Motor neuron (in vitro differentiated cells): ENCODE data around the gene CASP10. TPM values are rescaled to one million over a fixed set of nuclear protein-coding genes. Genes with fewer than 3 reads are reported as not detected.
A peak's percentile ranks its signal among the peaks of the same experiment; 100 is the strongest.

Experiments
- ATAC-seq, 8 experiments: fragments of 200-7000 bp; cut with Tn5 transposase; replicated peaks in 6 of 8; 2 replicates each; pipeline ENCODE4 v1.8.0; 2021; ENCODE audit warnings: mild to moderate bottlenecking in 8 of 8, moderate library complexity in 8 of 8
- H3K27ac ChIP-seq, 2 donors: fragments of 250-450 bp; sonication (Bioruptor Pico); 2 replicates each; pipeline ENCODE4 v1.9.0; 2021; ENCODE audit warnings: antibody characterized with exemption in 2 of 2, mild to moderate bottlenecking in 2 of 2, moderate library complexity in 1 of 2
- H3K4me1 ChIP-seq, 2 donors: fragments of 250-450 bp; sonication (Bioruptor Pico); replicated peaks in 1 of 2; 2 replicates each; pipeline ENCODE4 v1.6.1; 2021; ENCODE audit warnings: antibody characterized with exemption in 2 of 2, mild to moderate bottlenecking in 2 of 2, moderate library complexity in 1 of 2
- H3K4me3 ChIP-seq, 5 donors: fragments of 250-450 bp; sonication (Bioruptor Pico); 2 replicates each; pipeline ENCODE4 v1.9.0; 2021; ENCODE audit warnings: antibody characterized with exemption in 5 of 5, mild to moderate bottlenecking in 5 of 5, moderate library complexity in 4 of 5
- WGBS, 10 experiments: fragments of 450-650 bp; shearing (Covaris generic); methylation state at CpG; one replicate each; pipeline ENCODE4 v1.0.0; 2022; 5-methylcytosine and 5-hydroxymethylcytosine counted together
- in situ Hi-C, 9 experiments: fragments of 400-800 bp; cut with MboI; loops; one replicate each; pipeline ENCODE4 v1.15.0; 2021; ENCODE audit warnings: low sequenced_read_pairs in 9 of 9, low pct_unique_long_range_greater_than_20kb in 2 of 9; ENCODE audit not compliant: unreplicated experiment in 9 of 9
- total RNA-seq, 8 experiments: library from RNA; unstranded; fragments of 300-600 nt; gene quantifications; 2 replicates each; pipeline versions ENCODE4 v1.2.3 to v1.2.4, GENCODE V29; 2022

The CASP10 gene
- total RNA-seq, 8 experiments from 2014 or later, result 0.05 to 11.9 (median 0.58) TPM

DNA sequence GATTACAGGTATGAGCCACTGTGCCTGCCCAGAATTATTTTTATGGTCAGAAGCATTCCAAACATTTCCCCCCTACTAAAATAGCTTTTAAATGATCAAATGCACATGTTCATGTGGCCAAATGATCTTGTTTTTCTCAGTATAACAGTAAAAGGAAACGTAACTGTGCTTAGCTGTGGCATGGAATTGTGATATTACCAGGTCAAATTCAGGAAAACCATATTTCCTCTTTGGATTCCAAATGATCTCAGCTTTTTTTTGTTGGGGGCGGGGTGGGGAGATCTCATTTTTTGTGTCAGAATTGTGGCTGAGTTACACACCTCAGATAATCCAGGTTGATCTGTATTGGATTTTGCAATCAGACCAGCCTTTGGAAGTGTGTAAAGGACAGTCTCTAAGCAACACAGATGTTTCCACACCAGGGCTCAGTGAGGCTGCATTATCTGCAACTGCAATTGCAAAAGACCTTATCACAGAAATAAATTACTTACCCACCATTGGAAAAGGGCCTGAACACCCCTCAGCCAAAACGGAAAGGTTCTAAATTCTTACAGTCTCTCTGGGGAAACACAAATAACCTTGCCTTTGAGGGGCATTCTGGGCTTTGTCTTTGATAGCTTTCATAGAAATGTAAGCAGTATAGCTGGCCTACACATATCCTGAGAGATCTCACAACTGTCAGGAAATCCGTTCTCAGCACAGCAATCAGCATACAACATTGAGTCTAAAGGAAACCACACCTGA, 8.4 kb downstream of the CASP10 start:
- Histone ChIP-seq H3K4me3 (no peak overlapping the region), H3K4me1 (no peaks in the 10 kb centered on the region), H3K27ac (no peak overlapping the region)
- in situ Hi-C loops, result no loop called here
- peak in 3 of 8 experiments; percentile 16 to 30 (median 21) for ATAC-seq
- 29 to 72% (median 57%) methylated on average over 1 to 3 of the region's 4 CpGs; no CpG with 5 or more reads in 1 of the 10 experiments for WGBS, 10 experiments

GRCh38 chr2:201194097-201194496, 11.2 kb downstream of the CASP10 start:
- H3K27ac ChIP-seq, result no peak overlapping the region
- peak in 3 of 8 experiments; percentile 89 to 97 (median 95) for ATAC-seq
- no peaks in the 10 kb centered on the region for H3K4me1 ChIP-seq
- 0 to 100% (median 88%) methylated on average over 1 to 3 of the region's 3 CpGs; no CpG with 5 or more reads in 3 of the 10 experiments for WGBS, 10 experiments
- in situ Hi-C loops, result no loop called here
- no peak overlapping the region for H3K4me3 ChIP-seq

DNA sequence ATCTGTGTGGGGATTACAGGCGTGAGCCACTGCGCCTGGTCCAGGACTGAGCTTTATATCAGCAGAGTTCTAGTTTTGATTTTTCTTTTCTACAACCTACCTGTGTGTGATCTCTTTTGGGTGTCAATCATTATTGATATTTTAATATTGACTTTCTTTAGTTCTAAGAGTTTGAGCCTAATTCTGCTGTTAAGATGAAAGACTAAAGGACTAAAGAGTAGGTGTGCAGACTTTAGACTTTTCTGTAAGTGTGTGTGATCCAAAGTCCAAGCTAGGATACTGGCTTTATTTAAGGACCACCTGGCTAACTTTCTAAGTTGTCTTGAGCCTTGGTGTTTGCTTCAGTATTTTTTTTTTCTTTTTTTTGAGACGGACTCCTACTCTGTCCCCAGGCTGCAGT, 12.4 kb downstream of the CASP10 start:
- Histone ChIP-seq H3K27ac (no peak overlapping the region), H3K4me1 (no peaks in the 10 kb centered on the region), H3K4me3 (no peak overlapping the region)
- in situ Hi-C loops, result no loop called here
- ATAC-seq, result no peak
- WGBS, 10 experiments, result 38 to 100% (median 85%) methylated on average over 1 to 3 of the region's 3 CpGs; no CpG with 5 or more reads in 2 of the 10 experiments

- 49 to 100% (median 70%) methylated on average over 1 to 3 of the region's 3 CpGs; no CpG with 5 or more reads in 4 of the 10 experiments for WGBS, 10 experiments
- ATAC-seq, result no peak
- no peaks in the 10 kb centered on the region for H3K4me1 ChIP-seq
- in situ Hi-C loops, result no loop called here
- H3K4me3 ChIP-seq, result no peak overlapping the region
- no peak overlapping the region for H3K27ac ChIP-seq
Measured at GRCh38 chr2:201196003-201196402, 13.1 kb downstream of the CASP10 start.

DNA sequence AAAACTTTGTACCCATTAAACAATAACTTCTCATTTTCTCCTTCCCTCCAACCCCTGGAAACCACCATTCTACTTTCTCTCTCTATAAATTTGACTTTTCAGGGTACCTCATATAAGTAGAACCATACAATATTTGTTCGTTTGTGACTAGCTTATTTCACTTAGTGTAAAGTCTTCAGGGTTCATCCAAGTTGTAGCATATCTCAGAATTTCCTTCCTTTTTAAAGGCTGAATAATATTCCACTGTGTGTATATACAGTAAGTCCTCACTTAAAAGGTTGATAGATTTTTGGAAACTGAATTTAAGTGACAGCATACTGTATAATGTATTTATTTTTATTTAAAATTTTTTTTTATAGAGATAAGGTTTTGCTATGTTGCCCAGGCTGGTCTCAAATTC, 13.9 kb downstream of the CASP10 start:
- H3K4me3 ChIP-seq, result no peak overlapping the region
- H3K4me1 ChIP-seq, result no peaks in the 10 kb centered on the region
- 11 to 100% (median 72%) methylated on average over 1 of the region's 1 CpG; no CpG with 5 or more reads in 2 of the 10 experiments for WGBS, 10 experiments
- ATAC-seq, result no peak
- in situ Hi-C loops, result no loop called here
- no peak overlapping the region for H3K27ac ChIP-seq

DNA sequence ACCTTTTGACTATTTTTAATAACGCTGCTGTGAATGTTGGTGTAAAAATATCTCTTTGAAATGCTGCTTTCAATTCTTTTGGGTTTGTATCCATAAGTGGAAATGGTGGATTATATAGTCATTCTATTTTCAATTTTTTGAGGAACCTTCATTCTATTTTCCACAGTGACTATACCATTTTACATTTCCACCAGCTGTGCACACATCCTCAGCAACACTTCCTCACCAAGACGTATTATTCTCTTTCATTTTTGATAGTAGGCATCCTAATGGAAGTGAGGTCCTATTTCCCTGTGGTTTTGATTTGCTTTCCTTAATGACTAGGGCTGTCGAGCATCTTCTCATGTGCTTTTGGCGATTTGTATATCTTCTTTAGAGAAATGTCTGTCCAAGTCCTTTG, 14.8 kb downstream of the CASP10 start:
- Histone ChIP-seq H3K4me1 (no peaks in the 10 kb centered on the region), H3K27ac (no peak overlapping the region), H3K4me3 (no peak overlapping the region)
- ATAC-seq, result no peak
- 32 to 100% (median 94%) methylated on average over 1 to 4 of the region's 4 CpGs; no CpG with 5 or more reads in 1 of the 10 experiments for WGBS, 10 experiments
- in situ Hi-C loops, result no loop called here

DNA sequence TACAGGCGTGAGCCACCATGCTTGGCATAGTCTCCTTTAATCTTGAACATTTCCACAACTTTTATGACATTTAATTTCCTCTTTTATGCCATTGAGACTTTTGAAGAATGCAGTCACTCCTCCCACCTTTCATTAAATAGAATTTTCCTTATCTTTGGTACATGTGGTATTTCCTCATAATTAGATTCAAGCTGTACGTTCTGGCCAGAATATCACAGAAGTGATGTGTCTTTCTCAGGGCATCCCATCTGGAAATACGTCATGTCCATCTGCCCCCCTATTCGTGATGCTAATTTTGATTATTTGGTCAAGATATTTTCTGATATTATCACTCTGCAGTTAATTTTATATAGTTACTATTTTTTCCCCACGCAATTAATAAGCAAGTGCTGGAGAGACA, 16.9 kb downstream of the CASP10 start:
- in situ Hi-C loops, result no loop called here
- H3K4me1 ChIP-seq, result no peaks in the 10 kb centered on the region
- H3K27ac ChIP-seq, result no peak overlapping the region
- H3K4me3 ChIP-seq, result no peak overlapping the region
- WGBS, 10 experiments, result 40 to 95% (median 84%) methylated on average over 1 to 5 of the region's 5 CpGs
- no peak for ATAC-seq

- no peaks in the 10 kb centered on the region for H3K4me1 ChIP-seq
Measured at GRCh38 chr2:201200345-201200744, 17.4 kb downstream of the CASP10 start.

DNA sequence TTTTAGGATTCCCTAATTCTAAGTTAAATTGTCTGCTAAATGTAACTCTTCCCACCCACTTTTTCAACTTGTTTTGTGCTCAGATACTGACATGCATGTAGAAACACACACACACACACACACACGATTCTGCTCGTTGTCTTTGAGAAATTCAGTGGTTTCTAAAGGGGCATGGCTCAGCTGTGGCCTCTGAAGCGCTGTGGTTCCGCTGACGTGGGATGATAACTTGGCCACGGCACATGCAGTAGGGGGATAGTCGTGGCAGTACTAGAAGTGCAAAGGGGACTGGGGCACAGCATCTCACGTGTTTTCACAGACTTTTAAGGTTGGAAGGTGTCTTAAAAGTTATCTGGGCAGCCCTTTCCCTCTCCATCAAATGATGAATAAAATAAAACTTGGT, 18.4 kb downstream of the CASP10 start:
- in situ Hi-C loops, result no loop called here
- no peak for ATAC-seq
- Histone ChIP-seq H3K4me1 (no peaks in the 10 kb centered on the region), H3K27ac (no peak overlapping the region), H3K4me3 (no peak overlapping the region)
- WGBS, 10 experiments, result 60 to 95% (median 87%) methylated on average over 1 to 8 of the region's 8 CpGs; no CpG with 5 or more reads in 3 of the 10 experiments

More at GRCh38 chr2:201200345-201200744, 17.4 kb downstream of the CASP10 start:
- no peak for ATAC-seq
- Histone ChIP-seq H3K4me3 (no peak overlapping the region), H3K27ac (no peak overlapping the region)
- 20 to 100% (median 83%) methylated on average over 1 to 8 of the region's 8 CpGs for WGBS, 10 experiments
- in situ Hi-C loops, result no loop called here

DNA sequence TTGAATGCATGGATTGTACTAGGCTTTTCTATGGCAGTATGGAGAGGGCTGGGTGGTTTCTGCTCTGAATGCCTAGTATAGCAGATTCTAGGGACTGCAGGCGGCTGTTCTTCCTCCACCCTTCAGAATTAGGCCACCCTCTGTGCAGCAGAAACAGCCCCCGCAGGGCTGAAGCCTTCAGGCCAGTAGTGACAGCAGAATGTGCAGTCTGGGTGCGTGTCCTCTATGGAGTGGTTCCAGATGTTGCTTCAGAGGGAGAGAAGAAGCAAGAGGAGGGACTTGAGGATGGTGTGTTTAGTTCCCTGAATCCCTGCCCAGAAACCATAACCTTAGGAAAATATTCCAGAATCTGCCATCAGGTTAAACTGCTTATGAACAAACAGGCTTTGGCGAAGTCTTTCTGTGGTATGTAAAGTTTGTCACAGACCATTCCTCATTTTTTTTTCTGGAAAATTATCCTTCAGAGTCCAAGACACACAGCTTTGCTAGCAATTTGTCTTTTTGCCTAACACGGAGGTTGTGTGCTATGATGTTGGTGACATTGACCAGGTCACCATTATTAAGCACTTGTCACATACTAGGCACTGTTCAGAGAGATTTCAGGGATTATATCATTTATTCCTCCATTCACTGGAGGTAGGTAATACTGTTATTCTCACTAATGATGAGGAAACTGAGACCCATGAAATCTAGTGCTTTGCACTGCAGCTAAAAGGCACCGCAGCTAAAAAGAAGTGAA, 21.1 kb downstream of the CASP10 start:
- 13 to 100% (median 87%) methylated on average over 1 to 6 of the region's 6 CpGs; no CpG with 5 or more reads in 2 of the 10 experiments for WGBS, 10 experiments
- Histone ChIP-seq H3K27ac (no peak overlapping the region), H3K4me3 (no peak overlapping the region), H3K4me1 (no peaks in the 10 kb centered on the region)
- in situ Hi-C loops, result no loop called here
- ATAC-seq, result peak in 3 of 8 experiments; percentile 86 to 90 (median 88)

DNA sequence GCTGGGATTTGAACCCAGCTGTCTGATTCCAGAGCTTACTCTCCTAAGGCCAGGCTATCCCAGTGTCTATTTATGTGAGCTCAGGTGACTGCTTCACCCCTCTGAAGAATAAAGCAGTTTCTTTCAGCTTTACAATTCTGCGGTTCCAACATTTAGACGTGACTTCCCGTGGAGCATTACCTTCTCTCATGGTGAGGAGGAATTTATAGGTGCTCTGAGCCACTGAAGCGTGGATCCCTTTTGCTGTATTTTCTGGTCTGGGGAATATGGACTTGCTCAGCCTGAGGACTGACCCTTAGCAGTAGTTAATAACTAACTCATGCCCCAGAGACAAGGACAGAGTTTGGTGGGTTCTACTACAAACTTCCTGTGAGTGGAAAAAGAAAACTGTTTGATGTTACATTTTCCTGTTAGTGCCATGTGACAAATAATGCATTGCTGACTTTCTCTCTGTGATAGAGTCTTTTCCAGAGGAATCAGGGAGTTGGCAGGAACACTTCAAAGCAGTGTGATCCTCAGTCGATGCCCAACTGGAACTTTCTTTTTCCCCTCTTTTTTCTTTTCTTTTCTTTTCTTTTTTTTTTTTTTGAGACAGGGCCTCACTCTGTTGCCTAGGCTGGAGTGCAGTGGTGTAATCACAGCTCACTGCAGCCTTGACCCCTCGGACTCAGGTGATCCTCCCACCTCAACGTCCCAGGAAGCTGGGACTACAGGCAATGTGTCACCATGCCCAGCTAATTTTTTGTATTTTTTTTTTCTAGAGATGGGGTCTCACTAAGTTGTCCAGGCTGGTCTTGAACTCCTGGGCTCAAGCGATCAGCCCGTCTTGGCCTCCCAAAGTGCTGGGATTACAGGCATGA, 21.9 kb downstream of the CASP10 start:
- no peaks in the 10 kb centered on the region for H3K4me1 ChIP-seq
- no peak overlapping the region for H3K27ac ChIP-seq
- ATAC-seq, result no peak
- WGBS, 10 experiments, result 38 to 100% (median 87%) methylated on average over 1 to 7 of the region's 9 CpGs
- in situ Hi-C loops, result no loop called here
- H3K4me3 ChIP-seq, result no peak overlapping the region

DNA sequence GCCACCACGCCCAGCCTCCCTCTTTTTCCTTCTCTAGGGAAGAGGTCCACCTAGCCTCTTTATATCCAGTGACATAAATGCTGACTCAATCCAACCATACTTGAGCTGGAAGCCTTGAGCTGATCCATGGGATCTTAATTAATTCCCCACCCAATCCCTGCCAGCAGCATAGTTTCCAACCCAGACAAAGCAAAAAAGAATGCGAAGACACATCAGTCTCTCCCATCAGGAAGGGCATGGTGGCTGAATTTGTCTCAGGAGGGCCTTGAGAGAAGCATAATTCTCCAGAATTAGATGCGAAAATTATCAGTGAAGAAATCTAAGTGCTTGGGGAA, 22.5 kb downstream of the CASP10 start:
- ATAC-seq, result peak in 2 of 8 experiments; percentile 52 to 67
- in situ Hi-C loops, result no loop called here
- 17 to 93% (median 72%) methylated on average over 1 to 3 of the region's 3 CpGs; no CpG with 5 or more reads in 2 of the 10 experiments for WGBS, 10 experiments
- no peaks in the 10 kb centered on the region for H3K4me1 ChIP-seq
- no peak overlapping the region for H3K4me3 ChIP-seq
- no peak overlapping the region for H3K27ac ChIP-seq
